HEK293 (cell line): ENCODE measurements around the gene DCAF10.
A peak's percentile ranks its signal among the peaks of the same experiment; 100 is the strongest.

ENCODE experiments used
- CTCF ChIA-PET: fragments of 350-600 bp; formaldehyde crosslinking; extraction: SDS; loops from one replicate; lab custom pipeline; 2021; ENCODE audit warnings: antibody characterized with exemption; lab: Yijun Ruan, JAX
- POLR2A ChIA-PET: fragments of 300-600 bp; formaldehyde crosslinking; extraction: SDS; loops from one replicate; lab custom pipeline; 2020; ENCODE audit warnings: antibody characterized with exemption, inconsistent platforms; lab: Yijun Ruan, JAX
- H3K27ac ChIP-seq: fragments of 200-500 bp; sonication (Bioruptor generic); 2 replicates; pipeline ENCODE4 v1.5.1; 2014; ENCODE audit warnings: low read depth, low read length, control low read depth, inconsistent platforms; ENCODE audit errors: extremely low read depth
- H3K36me3 ChIP-seq, 2 experiments: fragments of 200-500 bp in 1 of 2; sonication (Bioruptor generic) in 1 of 2; 1 replicate in 1 of 2; 2 replicates in 1 of 2; pipeline ENCODE4 v1.5.1; 2014 to 2017; ENCODE audit warnings: inconsistent platforms in 2 of 2, low read length in 2 of 2; ENCODE audit not compliant: control insufficient read depth in 2 of 2, insufficient read depth in 1 of 2
- H3K4me1 ChIP-seq: fragments of 200-500 bp; sonication (Bioruptor generic); 2 replicates; pipeline ENCODE4 v1.5.1; 2014; ENCODE audit warnings: mild to moderate bottlenecking, low read length, inconsistent platforms; ENCODE audit not compliant: control insufficient read depth, insufficient read depth
- H3K4me3 ChIP-seq: 2 replicates; pipeline ENCODE4 v1.5.1; 2011; ENCODE audit warnings: low read depth, mild to moderate bottlenecking, control low read depth, low read length, moderate library complexity
- H3K9me3 ChIP-seq: fragments of 200-500 bp; sonication (Bioruptor generic); 2 replicates; pipeline ENCODE4 v1.5.1; 2014; ENCODE audit warnings: low read depth, low read length, inconsistent platforms; ENCODE audit not compliant: control insufficient read depth, insufficient read depth
- EGR2 ChIP-seq: fragments of 450-650 bp; formaldehyde crosslinking; IDR thresholded peaks from 2 replicates; pipeline ENCODE4 v1.5.1; 2016; ENCODE audit warnings: low read depth, missing biosample characterization, missing genetic modification characterization
- GLIS2 ChIP-seq: fragments of 450-650 bp; formaldehyde crosslinking; IDR thresholded peaks from 2 replicates; pipeline ENCODE4 v1.5.1; 2016; ENCODE audit warnings: missing biosample characterization, missing genetic modification characterization
- HOXC10 ChIP-seq: sonication (generic); formaldehyde crosslinking; IDR thresholded peaks from 2 replicates; pipeline ENCODE4 v1.8.1; 2023; ENCODE audit warnings: mild to moderate bottlenecking, missing genetic modification reagents
- ZBTB17 ChIP-seq: fragments of 450-650 bp; formaldehyde crosslinking; IDR thresholded peaks from 2 replicates; pipeline ENCODE4 v1.5.1; 2016; ENCODE audit warnings: missing biosample characterization, missing genetic modification characterization
- ZBTB21 ChIP-seq: fragments of 450-650 bp; formaldehyde crosslinking; IDR thresholded peaks from 2 replicates; pipeline ENCODE4 v1.5.1; 2017; ENCODE audit warnings: missing biosample characterization, missing genetic modification characterization
- ZFHX2 ChIP-seq: fragments of 450-650 bp; formaldehyde crosslinking; conservative IDR thresholded peaks from 2 replicates; pipeline ENCODE4 v1.5.1; 2016; ENCODE audit warnings: missing biosample characterization, missing genetic modification characterization
- ZFP41 ChIP-seq: fragments of 450-650 bp; formaldehyde crosslinking; IDR thresholded peaks from 2 replicates; pipeline ENCODE4 v1.5.1; 2016; ENCODE audit warnings: missing biosample characterization, missing genetic modification characterization, borderline replicate concordance
- ZFP69B ChIP-seq: fragments of 450-650 bp; formaldehyde crosslinking; IDR thresholded peaks from 2 replicates; pipeline ENCODE4 v1.5.1; 2016; ENCODE audit warnings: missing biosample characterization, missing genetic modification characterization
- ZNF132 ChIP-seq: fragments of 450-650 bp; formaldehyde crosslinking; IDR thresholded peaks from 2 replicates; pipeline ENCODE4 v1.5.1; 2017; ENCODE audit warnings: missing biosample characterization, missing genetic modification characterization, borderline replicate concordance
- ZNF133 ChIP-seq: fragments of 450-650 bp; formaldehyde crosslinking; IDR thresholded peaks from 2 replicates; pipeline ENCODE4 v1.5.1; 2016; ENCODE audit warnings: missing biosample characterization, missing genetic modification characterization
- ZNF280C ChIP-seq: fragments of 450-650 bp; formaldehyde crosslinking; IDR thresholded peaks from 2 replicates; pipeline ENCODE4 v1.5.1; 2016; ENCODE audit warnings: missing biosample characterization, missing genetic modification characterization
- ZNF341 ChIP-seq: fragments of 450-650 bp; formaldehyde crosslinking; IDR thresholded peaks from 2 replicates; pipeline ENCODE4; 2016; ENCODE audit warnings: low read depth, missing biosample characterization, missing genetic modification characterization
- ZNF394 ChIP-seq: fragments of 450-650 bp; formaldehyde crosslinking; IDR thresholded peaks from 2 replicates; pipeline ENCODE4 v1.5.1; 2016; ENCODE audit warnings: missing biosample characterization, missing genetic modification characterization, mild to moderate bottlenecking, moderate library complexity, borderline replicate concordance
- ZNF416 ChIP-seq: fragments of 450-650 bp; formaldehyde crosslinking; IDR thresholded peaks from 2 replicates; pipeline ENCODE4 v1.5.1; 2016; ENCODE audit warnings: missing biosample characterization, missing genetic modification characterization
- ZNF426 ChIP-seq: fragments of 450-650 bp; formaldehyde crosslinking; IDR thresholded peaks from 2 replicates; pipeline ENCODE4 v1.5.1; 2017; ENCODE audit warnings: missing biosample characterization, missing genetic modification characterization, mild to moderate bottlenecking, inconsistent platforms, moderate library complexity
- ZNF510 ChIP-seq: fragments of 450-650 bp; formaldehyde crosslinking; IDR thresholded peaks from 2 replicates; pipeline ENCODE4 v1.5.1; 2018; ENCODE audit warnings: mild to moderate bottlenecking, missing genetic modification characterization, missing biosample characterization; ENCODE audit not compliant: insufficient replicate concordance
- ZNF560 ChIP-seq: fragments of 450-650 bp; formaldehyde crosslinking; IDR thresholded peaks from 2 replicates; pipeline ENCODE4 v1.5.1; 2017; ENCODE audit warnings: missing biosample characterization, missing genetic modification characterization, borderline replicate concordance
- ZNF561 ChIP-seq: fragments of 450-650 bp; IDR thresholded peaks from 2 replicates; pipeline ENCODE4 v1.5.1; 2018; ENCODE audit warnings: missing biosample characterization, missing genetic modification characterization, borderline replicate concordance
- ZNF626 ChIP-seq: fragments of 450-650 bp; sonication (Bioruptor Pico); formaldehyde crosslinking; IDR thresholded peaks from 2 replicates; pipeline ENCODE4 v1.5.1; 2018; ENCODE audit warnings: missing biosample characterization, missing genetic modification characterization, inconsistent platforms
- ZNF639 ChIP-seq: fragments of 450-650 bp; formaldehyde crosslinking; IDR thresholded peaks from 2 replicates; pipeline ENCODE4 v1.5.1; 2016; ENCODE audit warnings: missing biosample characterization, missing genetic modification characterization
- ZNF701 ChIP-seq: fragments of 450-650 bp; formaldehyde crosslinking; IDR thresholded peaks from 2 replicates; pipeline ENCODE4 v1.5.1; 2016; ENCODE audit warnings: missing biosample characterization, missing genetic modification characterization
- ZNF791 ChIP-seq: fragments of 450-650 bp; formaldehyde crosslinking; IDR thresholded peaks from 2 replicates; pipeline ENCODE4 v1.5.1; 2016; ENCODE audit warnings: missing biosample characterization, missing genetic modification characterization
- TF ChIP-seq, protein P1 (sequence below): fragments of 450-650 bp; formaldehyde crosslinking; IDR thresholded peaks from 2 replicates; pipeline ENCODE4 v1.5.1; 2016; ENCODE audit warnings: missing biosample characterization, missing genetic modification characterization
- TF ChIP-seq, protein P2 (sequence below): fragments of 450-650 bp; formaldehyde crosslinking; IDR thresholded peaks from 2 replicates; pipeline ENCODE4 v1.5.1; 2017; ENCODE audit warnings: missing biosample characterization, mild to moderate bottlenecking, missing genetic modification characterization, moderate library complexity
- TF ChIP-seq, protein P3 (sequence below): fragments of 450-650 bp; formaldehyde crosslinking; IDR thresholded peaks from 2 replicates; pipeline ENCODE4 v1.5.1; 2016; ENCODE audit warnings: missing biosample characterization, missing genetic modification characterization
- TF ChIP-seq, protein P4 (sequence below): fragments of 450-650 bp; formaldehyde crosslinking; IDR thresholded peaks from 2 replicates; pipeline ENCODE4 v1.5.1; 2016; ENCODE audit warnings: missing biosample characterization, missing genetic modification characterization
- TF ChIP-seq, protein P5 (sequence below): fragments of 450-650 bp; formaldehyde crosslinking; IDR thresholded peaks from 2 replicates; pipeline ENCODE4 v1.5.1; 2017; ENCODE audit warnings: missing biosample characterization, missing genetic modification characterization

DCAF10 gene

DNA sequence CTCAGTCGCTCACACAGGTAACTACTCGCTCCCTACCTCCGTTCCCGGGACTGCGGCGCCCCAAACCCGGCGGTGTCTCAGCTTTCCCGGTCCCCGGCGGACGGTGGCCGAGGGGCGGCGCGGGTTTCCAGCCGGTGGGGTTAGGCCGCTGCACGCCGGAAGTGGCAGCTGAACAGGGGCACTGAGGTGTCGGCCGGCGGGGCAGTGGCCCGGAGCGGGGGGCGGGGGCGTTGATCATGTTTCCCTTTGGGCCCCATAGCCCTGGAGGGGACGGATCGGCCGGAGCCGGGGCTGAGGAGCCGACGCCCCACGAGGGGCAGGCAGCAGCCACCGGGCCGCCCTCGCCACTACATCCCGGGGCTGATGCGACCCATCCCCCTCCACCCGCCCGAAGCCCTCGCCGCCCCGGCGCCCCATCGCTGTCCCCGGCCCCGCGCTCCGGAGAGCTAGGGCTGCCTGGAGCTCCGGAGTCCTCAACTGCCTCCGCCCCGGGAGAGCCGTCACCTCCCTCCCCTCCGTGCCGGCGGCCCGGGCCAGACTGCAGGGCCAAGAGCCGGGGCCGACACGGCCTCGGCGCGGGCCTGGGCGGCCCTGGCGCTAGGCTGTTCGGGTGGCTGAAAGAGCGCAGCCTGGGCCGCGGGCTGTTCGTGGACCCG is at the start of gene DCAF10:
Gene DCAF10, plus strand, starts transcription at position 167 of the 656 bp plus-strand sequence. Its CDS starts 70 bp downstream, at position 237.
- H3K27ac ChIP-seq: peak within 1 kb of the TSS; percentile 76
- ChIA-PET CTCF (no interaction called here), POLR2A (interaction anchor here (0.7 to 3.6 kb wide), 11 partner anchors 11 to 819 kb away, joined by 3 to 44 read pairs (median 4); partner anchors contain the start of genes ANKRD18A, EXOSC3, POLR1E and SLC25A51)
- no peaks in the 10 kb centered on the region for H3K4me1 ChIP-seq
- H3K36me3 ChIP-seq: peaks cover 0 to 4% of the 10 kb centered on the region in 2 experiments; a peak in 1 of 3 replicates
- H3K4me3 ChIP-seq: peak within 1 kb of the TSS; percentile 55
- H3K9me3 ChIP-seq: no peaks in the 10 kb centered on the region
- TF ChIP-seq, protein P1, sequence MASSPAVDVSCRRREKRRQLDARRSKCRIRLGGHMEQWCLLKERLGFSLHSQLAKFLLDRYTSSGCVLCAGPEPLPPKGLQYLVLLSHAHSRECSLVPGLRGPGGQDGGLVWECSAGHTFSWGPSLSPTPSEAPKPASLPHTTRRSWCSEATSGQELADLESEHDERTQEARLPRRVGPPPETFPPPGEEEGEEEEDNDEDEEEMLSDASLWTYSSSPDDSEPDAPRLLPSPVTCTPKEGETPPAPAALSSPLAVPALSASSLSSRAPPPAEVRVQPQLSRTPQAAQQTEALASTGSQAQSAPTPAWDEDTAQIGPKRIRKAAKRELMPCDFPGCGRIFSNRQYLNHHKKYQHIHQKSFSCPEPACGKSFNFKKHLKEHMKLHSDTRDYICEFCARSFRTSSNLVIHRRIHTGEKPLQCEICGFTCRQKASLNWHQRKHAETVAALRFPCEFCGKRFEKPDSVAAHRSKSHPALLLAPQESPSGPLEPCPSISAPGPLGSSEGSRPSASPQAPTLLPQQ (tag by site-specific recombination): peak; percentile 88
- TF ChIP-seq ZNF626 (0 out of 2 replicates have a peak, but pooled peaks have one; percentile 33), ZNF701 (no peak), ZNF560 (tag by site-specific recombination) (no peak), ZBTB21 (tag by site-specific recombination) (peak; percentile 45; the same call in 1 of the 2 replicates), ZNF639 (peak; percentile 97), ZNF394 (peak; percentile 85), ZNF133 (tag by site-specific recombination) (0 out of 2 replicates have a peak, but pooled peaks have one; percentile 8), ZBTB17 (tag by site-specific recombination) (peak; percentile 86), ZNF510 (tag by site-specific recombination) (no peak), EGR2 (peak; percentile 57), ZNF280C (tag by site-specific recombination) (no peak), ZNF561 (tag by site-specific recombination) (peak; percentile 77), ZNF341 (tag by site-specific recombination) (peak; percentile 56), HOXC10 (CRISPR knock-in tag) (no peak), ZFP69B (tag by site-specific recombination) (peak; percentile 80), ZNF132 (tag by site-specific recombination) (no peak), ZFHX2 (tag by site-specific recombination) (peak; percentile 58), ZNF426 (tag by site-specific recombination) (no peak), ZNF791 (tag by site-specific recombination) (no peak), ZFP41 (tag by site-specific recombination) (peak; percentile 75; the same call in 1 of the 2 replicates), GLIS2 (tag by site-specific recombination) (peak; percentile 60), ZNF416 (tag by site-specific recombination) (no peak)
- TF ChIP-seq, protein P2, sequence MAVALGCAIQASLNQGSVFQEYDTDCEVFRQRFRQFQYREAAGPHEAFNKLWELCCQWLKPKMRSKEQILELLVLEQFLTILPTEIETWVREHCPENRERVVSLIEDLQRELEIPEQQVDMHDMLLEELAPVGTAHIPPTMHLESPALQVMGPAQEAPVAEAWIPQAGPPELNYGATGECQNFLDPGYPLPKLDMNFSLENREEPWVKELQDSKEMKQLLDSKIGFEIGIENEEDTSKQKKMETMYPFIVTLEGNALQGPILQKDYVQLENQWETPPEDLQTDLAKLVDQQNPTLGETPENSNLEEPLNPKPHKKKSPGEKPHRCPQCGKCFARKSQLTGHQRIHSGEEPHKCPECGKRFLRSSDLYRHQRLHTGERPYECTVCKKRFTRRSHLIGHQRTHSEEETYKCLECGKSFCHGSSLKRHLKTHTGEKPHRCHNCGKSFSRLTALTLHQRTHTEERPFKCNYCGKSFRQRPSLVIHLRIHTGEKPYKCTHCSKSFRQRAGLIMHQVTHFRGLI (tag by site-specific recombination): peak; percentile 46; the same call in 1 of the 2 replicates
- TF ChIP-seq, protein P3, sequence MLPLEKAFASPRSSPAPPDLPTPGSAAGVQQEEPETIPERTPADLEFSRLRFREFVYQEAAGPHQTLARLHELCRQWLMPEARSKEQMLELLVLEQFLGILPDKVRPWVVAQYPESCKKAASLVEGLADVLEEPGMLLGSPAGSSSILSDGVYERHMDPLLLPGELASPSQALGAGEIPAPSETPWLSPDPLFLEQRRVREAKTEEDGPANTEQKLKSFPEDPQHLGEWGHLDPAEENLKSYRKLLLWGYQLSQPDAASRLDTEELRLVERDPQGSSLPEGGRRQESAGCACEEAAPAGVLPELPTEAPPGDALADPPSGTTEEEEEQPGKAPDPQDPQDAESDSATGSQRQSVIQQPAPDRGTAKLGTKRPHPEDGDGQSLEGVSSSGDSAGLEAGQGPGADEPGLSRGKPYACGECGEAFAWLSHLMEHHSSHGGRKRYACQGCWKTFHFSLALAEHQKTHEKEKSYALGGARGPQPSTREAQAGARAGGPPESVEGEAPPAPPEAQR: peak; percentile 94
- TF ChIP-seq, protein P4, sequence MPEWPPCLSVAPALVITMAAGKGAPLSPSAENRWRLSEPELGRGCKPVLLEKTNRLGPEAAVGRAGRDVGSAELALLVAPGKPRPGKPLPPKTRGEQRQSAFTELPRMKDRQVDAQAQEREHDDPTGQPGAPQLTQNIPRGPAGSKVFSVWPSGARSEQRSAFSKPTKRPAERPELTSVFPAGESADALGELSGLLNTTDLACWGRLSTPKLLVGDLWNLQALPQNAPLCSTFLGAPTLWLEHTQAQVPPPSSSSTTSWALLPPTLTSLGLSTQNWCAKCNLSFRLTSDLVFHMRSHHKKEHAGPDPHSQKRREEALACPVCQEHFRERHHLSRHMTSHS (tag by site-specific recombination): no peak
- TF ChIP-seq, protein P5, sequence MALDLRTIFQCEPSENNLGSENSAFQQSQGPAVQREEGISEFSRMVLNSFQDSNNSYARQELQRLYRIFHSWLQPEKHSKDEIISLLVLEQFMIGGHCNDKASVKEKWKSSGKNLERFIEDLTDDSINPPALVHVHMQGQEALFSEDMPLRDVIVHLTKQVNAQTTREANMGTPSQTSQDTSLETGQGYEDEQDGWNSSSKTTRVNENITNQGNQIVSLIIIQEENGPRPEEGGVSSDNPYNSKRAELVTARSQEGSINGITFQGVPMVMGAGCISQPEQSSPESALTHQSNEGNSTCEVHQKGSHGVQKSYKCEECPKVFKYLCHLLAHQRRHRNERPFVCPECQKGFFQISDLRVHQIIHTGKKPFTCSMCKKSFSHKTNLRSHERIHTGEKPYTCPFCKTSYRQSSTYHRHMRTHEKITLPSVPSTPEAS (tag by site-specific recombination): peak; percentile 69
